Head of caudate nucleus (tissue), 42 donors: ENCODE measurements around the gene LY86.

Experiments used
- DNase-seq, 42 donors: peaks; one replicate each; pipeline versions ENCODE4 v3.0.0 to v3.0.0-alpha.2; 2020 to 2021; ENCODE audit warnings: mixed read lengths in 7 of 42
- intact Hi-C: fragments of 100-400 bp; cut with DNase I; formaldehyde crosslinking; loops from one replicate; pipeline ENCODE4 v1.15.0; 2022

The LY86 gene

DNA sequence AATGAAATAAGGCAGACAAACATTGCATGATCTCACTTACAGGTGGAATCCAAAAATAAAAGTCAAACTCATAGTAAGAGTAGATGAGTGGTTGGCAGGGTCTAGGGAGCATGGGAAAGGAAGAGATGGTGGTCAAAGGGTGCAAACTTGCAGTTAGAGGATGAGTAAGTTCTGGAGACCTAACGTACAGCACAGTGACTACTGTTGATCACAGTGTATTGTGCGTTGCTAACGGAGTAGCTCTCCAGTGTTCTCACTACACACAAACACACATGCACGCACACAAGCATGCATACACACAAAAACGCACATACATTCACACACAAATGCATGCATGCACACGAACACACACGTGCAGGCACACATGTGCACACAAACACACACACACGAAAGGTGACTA lies 54.9 kb downstream of the LY86 start:
- intact Hi-C loops = no loop called here
- DNase-seq = no peak

DNA sequence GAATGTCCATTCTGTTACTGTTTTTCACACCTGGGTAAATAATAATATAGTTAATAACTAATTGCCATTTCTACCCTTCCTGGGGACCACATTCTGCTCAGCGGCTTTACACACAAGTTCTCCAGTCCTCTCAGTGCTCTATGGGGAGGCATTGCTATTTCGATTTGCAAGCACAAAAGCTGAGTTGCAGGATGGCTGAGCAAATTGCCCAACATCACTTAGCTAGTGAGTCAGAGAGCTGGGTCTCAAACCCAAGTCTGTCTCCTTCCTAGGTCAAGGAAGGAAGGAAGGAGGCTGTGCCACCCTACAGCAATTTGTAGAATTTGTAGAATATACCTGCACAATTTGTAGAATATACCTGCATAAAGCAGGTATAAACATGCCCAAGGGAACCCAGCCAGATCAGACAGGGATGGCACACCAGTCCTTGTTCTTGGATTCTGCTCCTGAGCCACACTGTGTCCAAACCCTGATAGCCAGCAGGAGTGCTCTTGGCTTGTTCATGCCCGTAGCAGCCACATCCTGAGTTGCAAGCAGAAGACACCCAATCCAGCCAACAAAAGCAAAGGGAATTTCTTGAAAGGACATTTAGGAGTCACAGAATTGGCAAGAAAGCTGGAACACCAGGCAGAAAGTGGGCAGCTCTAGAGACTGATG lies 56.9 kb downstream of the LY86 start:
- DNase-seq = no peak
- intact Hi-C loops = no loop called here

DNA sequence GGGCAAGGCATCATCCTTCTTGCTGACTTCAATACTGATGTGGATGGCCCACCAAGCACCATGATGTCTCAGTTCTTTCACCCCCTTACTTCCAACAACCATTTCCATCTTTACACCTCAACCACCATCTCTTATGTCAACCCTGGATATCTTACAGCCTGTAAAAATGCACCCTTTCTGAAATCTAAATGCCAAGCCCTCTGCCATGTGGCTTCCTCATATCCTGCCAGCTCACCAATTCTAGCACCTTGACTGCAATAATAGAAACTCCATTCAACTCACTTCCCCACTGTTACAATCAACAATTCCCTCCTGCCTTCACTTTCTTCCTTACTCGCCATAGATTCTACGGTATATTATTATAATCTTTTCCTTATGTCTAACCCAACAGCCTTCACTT lies 57.9 kb downstream of the LY86 start:
- DNase-seq = no peak
- intact Hi-C loops = no loop called here

DNA sequence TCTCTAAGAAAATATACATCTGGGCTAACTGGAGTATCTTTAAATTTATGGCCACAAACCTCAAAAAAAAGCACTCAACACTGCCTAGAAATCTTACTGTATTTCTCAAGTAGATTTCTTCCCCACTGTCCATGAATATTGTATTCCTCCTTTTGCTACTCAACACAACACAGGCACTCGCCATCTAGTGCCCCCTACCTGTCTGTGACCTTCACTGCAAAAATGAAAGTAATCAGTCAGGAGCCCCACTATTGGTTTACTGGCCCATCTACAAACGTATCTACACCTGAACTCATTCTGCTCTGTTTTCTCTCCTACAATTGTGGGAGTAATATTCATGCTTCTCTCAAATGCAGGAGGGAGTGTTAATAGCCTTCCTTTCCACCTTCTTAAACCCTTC lies 58.3 kb downstream of the LY86 start:
- intact Hi-C loops = no loop called here
- DNase-seq = no peak

DNA sequence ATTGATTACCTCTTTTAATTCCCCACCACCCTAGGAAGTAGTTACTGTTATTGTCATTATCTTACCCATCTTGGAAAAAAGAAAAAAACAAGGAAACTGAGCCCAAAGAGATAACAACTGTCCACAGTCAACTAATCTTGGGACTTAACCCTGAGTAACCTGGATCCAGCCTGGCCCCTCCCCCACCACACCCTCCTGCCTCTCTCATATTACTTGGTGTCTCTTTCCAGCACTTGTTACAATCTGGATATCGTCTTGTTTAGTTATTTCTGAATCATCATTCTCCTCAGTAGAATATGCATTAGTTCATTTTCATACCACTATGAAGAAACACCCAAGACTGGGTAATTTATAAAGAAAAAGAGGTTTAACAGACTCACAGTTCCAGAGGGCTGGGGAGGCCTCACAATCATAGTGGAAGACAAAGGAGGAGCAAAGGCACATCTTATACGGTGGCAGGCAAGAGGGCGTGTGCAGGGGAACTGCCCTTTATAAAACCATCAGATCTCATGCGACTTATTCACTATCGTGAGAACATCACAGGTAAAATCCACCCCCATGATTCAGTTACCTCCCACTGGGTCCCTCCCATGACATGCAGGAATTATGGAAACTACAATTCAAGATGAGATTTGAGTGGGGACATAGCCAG lies 60.3 kb downstream of the LY86 start:
- intact Hi-C loops = no loop called here
- DNase-seq = no peak

DNA sequence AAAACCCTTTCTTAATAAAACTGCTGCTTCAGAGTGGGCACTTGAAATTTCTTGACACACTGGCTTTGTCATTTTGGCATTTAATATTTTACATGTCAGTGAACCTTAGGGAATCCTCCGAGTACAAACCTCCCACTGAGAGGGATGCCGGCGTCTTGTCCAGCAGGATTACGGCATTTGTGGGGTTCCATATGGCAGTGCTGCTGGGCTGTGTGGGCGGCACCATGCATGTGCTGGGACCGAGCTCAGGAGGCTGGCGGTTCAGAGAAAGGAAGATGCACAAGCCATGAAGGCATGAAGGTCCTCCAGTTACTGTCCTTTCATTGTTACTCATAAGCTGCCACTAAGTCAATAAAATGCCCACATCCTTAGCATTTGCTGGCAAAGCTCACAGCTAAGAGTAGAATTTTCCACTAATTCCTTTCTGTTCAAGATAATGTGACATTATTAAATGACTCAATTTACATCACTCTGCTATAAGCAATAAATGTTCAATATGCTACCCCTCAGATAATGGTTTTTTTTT lies 61.4 kb downstream of the LY86 start:
- DNase-seq = no peak
- intact Hi-C loops = no loop called here

DNA sequence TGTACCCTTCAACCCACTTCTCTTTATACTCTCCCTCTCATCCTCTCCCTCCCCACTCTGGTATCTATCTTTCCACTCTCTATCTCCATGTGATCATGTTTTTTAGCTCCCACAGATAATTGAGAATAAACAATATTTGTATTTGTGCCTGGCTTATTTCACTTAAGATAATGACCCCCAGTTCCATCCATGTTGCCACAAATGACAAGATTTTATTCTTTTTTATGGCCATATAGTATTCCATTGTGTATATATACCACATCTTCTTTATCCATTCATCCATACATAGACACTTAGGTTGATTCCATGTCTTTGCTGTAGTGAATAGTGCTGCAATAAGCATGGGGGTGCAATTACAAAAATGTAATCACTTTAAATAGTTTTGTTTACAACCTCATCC lies 62.3 kb downstream of the LY86 start:
- DNase-seq = no peak
- intact Hi-C loops = no loop called here

DNA sequence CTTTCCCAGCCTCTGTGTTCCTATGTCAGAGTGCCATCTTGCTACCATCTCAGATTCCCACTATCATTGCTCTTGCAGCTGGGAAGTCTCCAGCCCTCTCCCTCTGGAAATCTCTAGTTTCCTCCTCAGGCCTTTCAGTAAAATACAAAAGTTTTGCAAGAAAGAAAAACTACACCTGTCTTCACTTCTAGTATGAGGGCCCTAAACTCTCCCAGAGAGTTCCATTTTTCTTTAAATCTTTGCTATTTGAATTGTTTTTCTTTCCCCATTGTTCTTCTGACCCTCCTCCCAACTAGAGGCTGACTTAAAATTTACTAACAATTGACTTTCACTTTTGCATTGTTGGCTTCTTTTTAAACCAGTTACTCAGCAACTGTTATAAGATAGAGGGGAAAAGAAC lies 62.8 kb downstream of the LY86 start:
- no peak for DNase-seq
- intact Hi-C loops = no loop called here

DNA sequence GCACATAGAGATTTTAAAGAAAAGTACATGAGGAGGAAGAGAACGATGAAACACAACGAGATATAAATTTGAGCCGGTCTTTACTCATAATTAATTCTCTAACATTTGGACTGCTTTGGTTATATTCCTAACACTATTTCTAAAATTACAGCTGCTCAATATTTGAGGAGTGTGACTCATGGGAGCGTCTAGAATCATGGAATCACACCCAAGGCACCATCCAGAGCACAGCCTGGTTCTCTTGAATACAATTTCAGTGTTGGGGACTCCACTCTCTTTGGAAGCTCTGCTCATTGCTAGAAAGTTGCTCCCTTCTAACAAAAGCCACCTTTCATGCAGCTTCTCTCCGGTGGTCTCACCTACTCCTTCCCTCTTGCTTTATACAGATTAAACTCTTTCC lies 64.4 kb downstream of the LY86 start:
- DNase-seq = no peak
- intact Hi-C loops = no loop called here

DNA sequence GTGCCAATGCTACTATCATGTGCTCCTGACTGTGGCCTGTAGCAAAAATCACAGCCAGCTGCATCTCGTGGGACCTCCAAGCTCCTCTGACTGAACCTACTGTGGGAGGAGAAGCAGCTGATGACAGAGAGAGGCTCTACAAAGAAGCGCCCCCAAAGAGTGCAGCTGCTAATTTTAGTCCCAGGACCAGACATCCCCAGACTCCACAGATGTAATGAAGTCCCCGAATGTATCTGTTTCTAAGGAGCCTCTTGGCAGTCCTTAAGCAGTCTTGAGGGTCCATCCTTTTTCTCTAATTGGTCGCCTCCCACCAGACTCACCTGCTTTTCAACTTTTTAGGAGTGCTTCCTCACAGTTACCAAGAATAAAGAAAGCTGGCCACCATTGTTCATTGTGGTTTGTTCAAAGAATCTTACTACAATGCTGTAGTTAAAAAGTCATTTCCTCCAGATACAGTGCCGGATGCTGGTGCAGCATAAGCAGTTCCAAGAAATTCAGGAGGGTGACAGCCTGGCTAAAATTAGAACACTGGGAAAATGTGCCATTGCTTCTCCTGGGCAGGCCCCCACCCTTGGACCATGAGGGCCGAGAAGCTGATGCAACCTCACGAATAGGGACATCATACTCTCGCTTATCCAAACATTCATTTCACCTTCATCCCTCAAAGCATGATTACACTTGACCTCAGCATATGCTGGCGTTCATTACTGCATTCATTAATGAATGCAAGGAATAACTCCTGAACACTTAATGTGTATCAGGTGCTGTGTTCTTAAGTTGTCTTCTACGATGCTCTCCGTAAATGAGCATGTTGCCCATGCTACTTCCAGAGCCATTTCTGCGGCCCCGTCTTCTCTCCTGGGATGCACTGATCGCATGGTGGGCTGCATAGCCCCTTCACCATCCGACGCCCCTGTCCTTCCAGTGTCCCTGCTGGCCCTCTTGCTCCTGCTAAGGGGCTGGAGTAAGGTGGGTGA lies 66.4 kb downstream of the LY86 start:
- DNase-seq = peak in 1 of 42 donors; percentile 39
- intact Hi-C loops = no loop called here

DNA sequence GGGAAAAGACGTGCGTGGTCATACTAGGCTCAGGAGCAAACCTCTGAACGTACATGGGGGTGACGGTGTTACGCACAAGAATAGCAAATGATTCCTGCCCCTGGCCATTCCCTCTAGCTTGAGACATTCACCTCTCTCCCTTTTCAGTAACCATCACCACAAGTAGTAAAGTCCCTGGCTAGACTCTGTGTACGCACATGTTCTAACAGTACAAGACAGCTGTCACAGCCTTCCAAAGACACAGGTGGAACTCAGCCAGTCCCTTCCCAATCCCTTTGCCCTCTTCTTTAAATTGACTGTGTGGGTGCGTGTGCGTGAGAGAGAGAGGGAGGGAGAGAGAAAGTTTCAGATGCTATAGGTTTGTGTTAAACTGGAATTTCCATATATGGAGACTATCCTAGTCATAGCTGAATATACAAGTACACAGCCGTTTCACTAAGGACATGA lies 67.3 kb downstream of the LY86 start:
- intact Hi-C loops = no loop called here
- no peak for DNase-seq

DNA sequence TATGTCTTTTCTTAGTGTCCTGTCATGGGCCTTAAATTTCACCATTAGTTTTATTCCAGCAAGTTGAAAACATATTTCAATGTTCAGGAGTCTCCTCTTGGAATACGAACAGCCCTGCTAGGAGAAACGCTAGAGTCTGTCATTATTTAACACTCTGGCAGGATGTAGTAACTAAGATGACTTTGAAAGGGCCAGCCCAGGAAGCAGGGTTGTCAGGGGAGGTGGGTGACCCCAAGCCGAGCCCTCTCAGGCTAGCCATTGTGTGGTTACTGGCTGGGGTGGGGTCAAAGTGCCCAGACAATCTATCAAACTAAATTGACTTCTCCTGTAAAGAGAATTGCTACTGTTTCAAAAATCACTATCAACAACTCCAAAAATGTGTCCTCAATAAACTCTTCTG lies 67.8 kb downstream of the LY86 start:
- intact Hi-C loops = no loop called here
- DNase-seq = no peak

DNA sequence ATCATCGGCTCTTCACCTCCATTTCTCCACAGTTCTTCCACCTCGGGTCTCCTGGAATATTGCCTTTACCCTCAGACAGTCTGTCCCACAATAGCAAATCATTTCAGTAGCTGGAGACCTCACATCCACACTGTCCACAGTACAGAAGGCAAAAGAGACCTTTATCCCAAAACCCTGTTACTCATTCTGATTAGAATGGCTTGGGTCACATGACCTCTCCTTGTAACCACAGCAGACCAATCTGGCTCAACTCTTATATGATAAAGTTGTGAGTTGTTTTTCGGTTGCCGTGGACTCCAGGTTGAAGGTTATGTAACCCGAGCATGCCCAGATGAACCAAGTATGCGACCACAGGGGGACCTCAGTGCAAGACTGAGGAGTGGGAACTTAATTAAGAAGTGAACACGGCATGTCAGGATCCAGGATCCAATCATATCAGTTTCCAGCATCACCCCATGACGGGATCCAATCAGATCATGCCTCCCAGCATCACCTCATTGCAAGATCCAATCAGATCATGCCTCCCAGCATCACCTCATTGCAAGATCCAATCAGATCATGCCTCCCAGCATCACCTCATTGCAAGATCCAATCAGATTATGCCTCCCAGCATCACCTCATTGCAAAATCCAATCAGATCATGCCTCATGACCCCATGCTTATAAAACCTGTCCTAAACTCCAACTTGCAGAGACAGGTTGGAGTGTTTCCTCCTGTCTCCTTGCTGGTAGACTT lies 68.7 kb downstream of the LY86 start:
- intact Hi-C loops = no loop called here
- no peak for DNase-seq

DNA sequence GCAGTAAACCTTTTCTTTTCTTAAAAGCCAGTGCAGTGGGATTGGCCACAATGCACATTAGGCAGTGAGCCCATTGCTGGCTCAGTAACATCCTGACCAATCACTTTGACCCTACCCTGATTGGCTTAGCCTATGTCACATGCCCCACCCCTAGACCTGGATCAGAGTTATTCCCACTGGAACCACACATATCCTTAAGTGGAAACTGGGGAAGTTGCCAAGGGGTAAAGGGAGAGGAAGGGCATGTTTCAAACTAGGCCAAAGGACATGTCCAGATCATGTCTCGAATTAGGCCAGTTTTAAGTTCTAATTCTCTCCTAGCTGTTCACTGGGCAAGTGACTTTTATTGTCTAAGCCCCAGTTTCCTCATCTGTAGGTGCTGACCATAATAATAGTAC lies 69.3 kb downstream of the LY86 start:
- DNase-seq = no peak
- intact Hi-C loops = no loop called here

DNA sequence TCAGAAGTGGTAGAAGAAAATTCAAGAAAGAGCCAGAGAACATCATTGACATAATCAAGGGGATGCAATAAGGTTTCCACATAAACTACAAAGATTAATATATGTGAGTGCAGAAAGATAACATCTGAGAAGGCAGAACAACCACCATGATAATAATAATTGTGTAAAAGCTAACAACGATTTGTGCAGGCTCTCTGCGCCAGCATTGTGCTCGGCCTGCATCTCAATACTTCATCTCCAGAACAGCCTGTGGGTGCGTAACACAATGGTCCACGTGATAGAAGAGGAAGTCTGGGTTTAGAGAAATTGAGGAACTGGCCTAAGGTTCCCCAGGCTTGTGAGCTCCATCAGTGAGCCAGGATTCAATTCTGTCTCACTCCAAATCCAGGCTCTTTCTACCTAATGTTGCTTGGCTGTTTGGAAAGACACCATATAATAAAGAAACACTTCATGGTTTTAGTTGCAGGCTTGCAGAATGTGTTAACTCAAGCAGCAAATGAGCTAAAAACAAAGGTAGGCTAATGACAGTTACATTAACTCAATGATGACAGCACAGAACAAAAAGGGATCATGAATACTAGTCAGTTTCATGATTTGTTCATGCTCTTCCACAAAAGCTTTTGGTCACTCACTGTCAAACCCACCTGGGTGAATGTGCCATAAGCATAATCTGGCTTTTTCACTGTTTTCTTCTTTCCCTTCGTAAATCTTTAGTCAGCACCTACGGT lies 71.2 kb downstream of the LY86 start:
- intact Hi-C loops = no loop called here
- peak in 15 of 42 donors; percentile 7 to 54 (median 26) for DNase-seq

DNA sequence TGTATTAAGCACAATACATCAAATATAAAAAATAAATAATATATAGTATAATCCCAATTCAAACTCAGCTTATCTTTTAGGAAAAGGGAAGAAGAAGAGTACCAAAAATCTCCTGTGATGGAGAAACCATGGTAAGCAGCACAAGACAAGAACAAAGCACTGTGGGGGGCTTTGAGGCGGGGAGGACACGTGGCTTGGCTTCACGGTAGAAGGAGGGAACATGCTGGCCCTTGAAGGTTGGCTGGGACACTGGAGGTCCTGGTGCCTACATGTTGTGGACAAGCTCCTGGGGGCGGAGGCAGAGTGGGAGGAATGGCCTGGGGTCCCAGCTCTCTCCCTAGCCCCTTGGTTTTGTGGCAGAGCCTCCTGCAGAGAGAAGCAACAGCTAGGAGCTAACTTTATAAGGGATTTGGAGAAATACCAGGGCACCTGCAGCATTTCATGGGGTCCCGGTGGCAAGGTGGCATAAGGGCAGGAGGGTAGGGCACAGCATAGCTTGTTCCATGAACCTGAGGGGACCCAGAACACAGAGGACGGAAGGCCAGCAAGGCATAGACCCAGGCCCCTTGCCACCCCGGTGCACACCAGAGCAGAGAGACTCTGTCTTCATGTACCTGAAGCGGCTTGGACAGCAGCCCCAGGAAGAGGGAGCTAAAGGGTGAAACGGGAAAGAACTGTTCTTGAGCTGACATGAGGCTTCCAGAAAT lies 72.0 kb downstream of the LY86 start:
- no peak for DNase-seq
- intact Hi-C loops = no loop called here

DNA sequence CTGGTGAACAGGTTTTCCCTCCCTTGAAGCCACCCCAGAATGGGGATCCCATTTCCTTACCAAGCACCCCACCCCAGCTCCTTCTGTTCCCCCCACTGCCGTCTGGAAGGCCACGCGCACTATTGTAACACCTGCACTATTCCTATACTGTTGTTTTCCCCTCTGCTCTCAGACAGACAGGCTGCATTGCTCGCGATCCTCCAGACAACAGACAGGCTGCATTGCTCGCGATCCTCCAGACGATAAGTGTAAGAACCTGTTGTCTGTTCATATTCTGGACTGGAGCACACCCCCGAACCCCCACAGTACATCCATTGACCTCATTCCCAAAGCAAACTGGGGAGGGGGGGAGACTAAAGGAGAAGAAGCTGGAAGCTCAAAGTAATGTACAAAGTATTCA lies 72.7 kb downstream of the LY86 start:
- no peak for DNase-seq
- intact Hi-C loops = no loop called here

DNA sequence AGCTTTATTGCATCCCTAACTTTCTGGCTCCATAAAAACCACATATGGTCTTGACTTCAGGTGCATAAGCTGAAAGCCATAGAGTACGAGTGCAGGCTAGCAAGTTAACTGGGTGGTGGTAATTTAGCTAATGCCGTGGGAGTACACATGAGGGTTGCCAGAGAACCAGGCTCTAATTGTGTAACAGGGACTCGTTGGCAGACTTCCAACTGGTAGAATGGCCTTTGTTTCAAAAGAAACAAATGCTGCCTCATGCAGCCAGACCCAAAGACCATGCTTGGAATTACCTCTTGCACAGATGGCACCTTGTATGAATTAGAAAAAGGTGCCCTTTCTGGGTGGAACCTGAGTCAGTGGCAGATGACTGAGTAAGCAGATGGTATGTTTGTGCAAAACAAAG lies 73.2 kb downstream of the LY86 start:
- intact Hi-C loops = no loop called here
- DNase-seq = peak in 22 of 42 donors; percentile 14 to 70 (median 33)
